Measurements from ENCODE around the gene PLLP. TPM values are rescaled to one million over a fixed set of nuclear protein-coding genes. Genes with fewer than 3 reads are reported as not detected.
A peak's percentile ranks its signal among the peaks of the same experiment; 100 is the strongest.

The PLLP gene
- total RNA-seq, 2 experiments from 2014 or later: not detected

DNA sequence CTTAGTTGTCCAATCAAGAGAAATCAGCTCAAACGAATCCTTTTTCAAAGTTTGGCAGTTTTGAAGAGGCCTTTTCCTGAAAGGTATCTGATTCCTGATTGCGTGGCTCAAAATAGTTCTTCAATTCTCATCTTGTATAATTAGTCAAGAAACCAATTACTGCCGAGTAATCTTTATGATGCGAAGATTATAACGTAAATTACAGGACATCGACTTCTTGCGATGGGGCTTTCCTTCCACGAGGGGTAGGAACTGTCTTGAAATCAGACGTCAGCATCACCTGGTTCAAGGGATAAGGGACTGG, 40.1 kb downstream of the PLLP start:
- intact Hi-C loops (cut with micrococcal nuclease): loop anchor here (1.0 to 5.0 kb wide), 5 partner anchors 33 to 202 kb away; partner anchors contain the start of genes CIAPIN1, COQ9, PSME3IP1 and RSPRY1
- POLR2A ChIA-PET: interaction anchor here (1.1 kb wide), 2 partner anchors 15 to 23 kb away, joined by 3 read pairs; no protein-coding TSS in a partner anchor

DNA sequence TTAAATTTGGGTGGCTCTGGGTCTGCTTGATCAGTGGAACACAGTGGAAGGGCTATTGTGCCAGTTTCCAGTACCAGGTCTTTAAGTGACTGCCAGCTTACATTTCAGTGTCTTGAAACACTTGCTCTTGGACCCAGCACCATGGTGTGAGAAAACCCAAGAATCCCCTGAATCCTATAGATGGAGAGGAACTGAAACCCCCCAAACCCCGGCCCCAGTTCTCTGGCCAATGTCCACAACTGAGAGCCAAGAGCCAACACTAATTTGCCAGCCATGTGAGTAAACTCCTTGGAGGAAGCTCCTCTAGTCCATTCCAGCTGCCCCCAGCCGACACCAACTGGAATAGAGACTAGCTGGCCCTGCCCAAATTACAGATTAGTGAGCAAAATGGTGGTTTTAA, 41.8 kb downstream of the PLLP start:
- intact Hi-C loops (cut with micrococcal nuclease): loop anchor here (5.0 kb wide), 1 partner anchor 35 kb away; no protein-coding TSS in a partner anchor
- Mint-ChIP-seq H3K27ac (no peak overlapping the region), H3K27me3 (no peaks in the 10 kb centered on the region), H3K4me1 (ENCODE audit: low read depth) (peaks cover 21% of the 10 kb centered on the region), H3K4me3 (no peak overlapping the region), H3K36me3 (peaks cover 14% of the 10 kb centered on the region), H3K9me3 (no peaks in the 10 kb centered on the region)
- ChIA-PET CTCF (interaction anchor here (0.9 kb wide), 1 partner anchor 149 kb away, joined by 3 read pairs; no protein-coding TSS in a partner anchor), POLR2A (no interaction called here)
- no peak for DNase-seq

More for the DNA sequence above, 40.1 kb downstream of the PLLP start:
- no peak for DNase-seq
- CTCF ChIA-PET: interaction anchor here (0.6 to 1.2 kb wide), 3 partner anchors 18 to 45 kb away, joined by 3 to 4 read pairs (median 3); no protein-coding TSS in a partner anchor
- Mint-ChIP-seq H3K4me3 (peak overlapping the region; percentile 89), H3K27me3 (no peaks in the 10 kb centered on the region), H3K9me3 (no peaks in the 10 kb centered on the region), H3K4me1 (ENCODE audit: low read depth) (peaks cover 16% of the 10 kb centered on the region), H3K36me3 (peaks cover 10% of the 10 kb centered on the region), H3K27ac (peak overlapping the region; percentile 88)

- Mint-ChIP-seq H3K9me3 (no peaks in the 10 kb centered on the region), H3K27me3 (no peaks in the 10 kb centered on the region), H3K4me3 (no peak overlapping the region), H3K4me1 (ENCODE audit: low read depth) (peaks cover 21% of the 10 kb centered on the region), H3K27ac (no peak overlapping the region), H3K36me3 (peaks cover 21% of the 10 kb centered on the region)
- intact Hi-C loops (cut with micrococcal nuclease): loop anchor here (5.0 kb wide), 1 partner anchor 36 kb away; no protein-coding TSS in a partner anchor
- ChIA-PET CTCF (no interaction called here), POLR2A (no interaction called here)
- DNase-seq: no peak
Observed at GRCh38 chr16:57240851-57241250, 43.6 kb downstream of the PLLP start.

- no peak for DNase-seq
- H3K4me1 Mint-ChIP-seq (ENCODE audit: low read depth): peaks cover 17% of the 10 kb centered on the region
- peak overlapping the region; percentile 19 for H3K27ac Mint-ChIP-seq
- intact Hi-C loops (cut with micrococcal nuclease): no loop called here
- ChIA-PET CTCF (no interaction called here), POLR2A (no interaction called here)
- no peaks in the 10 kb centered on the region for H3K9me3 Mint-ChIP-seq
- no peak overlapping the region for H3K4me3 Mint-ChIP-seq
- H3K27me3 Mint-ChIP-seq: no peaks in the 10 kb centered on the region
- H3K36me3 Mint-ChIP-seq: peaks cover 28% of the 10 kb centered on the region
Observed at GRCh38 chr16:57239107-57239506, 45.4 kb downstream of the PLLP start.

GRCh38 chr16:57238682-57239081, 45.8 kb downstream of the PLLP start:
- Mint-ChIP-seq H3K9me3 (no peaks in the 10 kb centered on the region), H3K4me3 (no peak overlapping the region), H3K27ac (peak overlapping the region; percentile 19), H3K27me3 (no peaks in the 10 kb centered on the region), H3K4me1 (ENCODE audit: low read depth) (peaks cover 14% of the 10 kb centered on the region), H3K36me3 (peaks cover 32% of the 10 kb centered on the region)
- no peak for DNase-seq
- POLR2A ChIA-PET: no interaction called here
- intact Hi-C loops (cut with micrococcal nuclease): no loop called here
- CTCF ChIA-PET: no interaction called here

DNA sequence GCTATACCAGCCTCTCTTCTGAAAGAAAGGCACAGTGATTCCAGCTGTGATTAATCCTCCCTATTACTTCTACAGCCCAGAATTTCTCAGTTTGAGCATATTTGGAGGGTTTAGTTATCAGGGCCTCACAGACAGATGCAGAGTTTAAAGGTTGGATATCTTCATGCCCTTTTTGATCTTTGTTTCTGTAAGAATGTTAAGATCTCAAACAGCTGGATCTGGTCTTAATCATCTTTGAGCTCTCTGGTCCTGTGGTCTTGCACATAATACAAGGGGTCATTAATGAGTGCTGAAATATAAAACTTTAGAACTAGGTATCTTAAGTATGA, 48.5 kb downstream of the PLLP start:
- ChIA-PET CTCF (interaction anchor here (1.2 to 1.4 kb wide), 2 partner anchors 10 to 181 kb away, joined by 3 read pairs; no protein-coding TSS in a partner anchor), POLR2A (no interaction called here)
- Mint-ChIP-seq H3K4me1 (ENCODE audit: low read depth) (peaks cover 12% of the 10 kb centered on the region), H3K36me3 (peaks cover 40% of the 10 kb centered on the region), H3K9me3 (no peaks in the 10 kb centered on the region), H3K27ac (peak overlapping the region; percentile 79), H3K4me3 (no peak overlapping the region), H3K27me3 (no peaks in the 10 kb centered on the region)
- DNase-seq: no peak
- intact Hi-C loops (cut with micrococcal nuclease): no loop called here

GRCh38 chr16:57235128-57236021, 49.1 kb downstream of the PLLP start:
- peak; percentile 75 for DNase-seq
- no peak overlapping the region for H3K4me3 Mint-ChIP-seq
- POLR2A ChIA-PET: interaction anchor here (0.7 kb wide), 1 partner anchor 290 kb away, joined by 3 read pairs; no protein-coding TSS in a partner anchor

GRCh38 chr16:57234707-57235092, 49.8 kb downstream of the PLLP start:
- DNase-seq: no peak
- Mint-ChIP-seq H3K27me3 (no peaks in the 10 kb centered on the region), H3K27ac (no peak overlapping the region), H3K4me3 (no peak overlapping the region), H3K4me1 (ENCODE audit: low read depth) (peaks cover 12% of the 10 kb centered on the region), H3K36me3 (peaks cover 49% of the 10 kb centered on the region), H3K9me3 (no peaks in the 10 kb centered on the region)
- POLR2A ChIA-PET: no interaction called here
- intact Hi-C loops (cut with micrococcal nuclease): no loop called here
- CTCF ChIA-PET: no interaction called here

More at GRCh38 chr16:57235128-57236021, 49.1 kb downstream of the PLLP start:
- intact Hi-C loops (cut with micrococcal nuclease): no loop called here
- H3K27ac Mint-ChIP-seq: peak overlapping the region; percentile 79
- peaks cover 46% of the 10 kb centered on the region for H3K36me3 Mint-ChIP-seq
- CTCF ChIA-PET: interaction anchor here (1.4 kb wide), 1 partner anchor 10 kb away, joined by 3 read pairs; no protein-coding TSS in a partner anchor
- no peaks in the 10 kb centered on the region for H3K9me3 Mint-ChIP-seq
- H3K4me1 Mint-ChIP-seq (ENCODE audit: low read depth): peaks cover 12% of the 10 kb centered on the region
- H3K27me3 Mint-ChIP-seq: no peaks in the 10 kb centered on the region

GRCh38 chr16:57233944-57234706, 50.3 kb downstream of the PLLP start:
- H3K27ac Mint-ChIP-seq: no peak overlapping the region
- no peak overlapping the region for H3K4me3 Mint-ChIP-seq
- POLR2A ChIA-PET: no interaction called here
- intact Hi-C loops (cut with micrococcal nuclease): no loop called here
- peaks cover 10% of the 10 kb centered on the region for H3K4me1 Mint-ChIP-seq (ENCODE audit: low read depth)
- H3K9me3 Mint-ChIP-seq: no peaks in the 10 kb centered on the region
- CTCF ChIA-PET: no interaction called here
- no peaks in the 10 kb centered on the region for H3K27me3 Mint-ChIP-seq
- peaks cover 45% of the 10 kb centered on the region for H3K36me3 Mint-ChIP-seq
- DNase-seq: no peak

DNA sequence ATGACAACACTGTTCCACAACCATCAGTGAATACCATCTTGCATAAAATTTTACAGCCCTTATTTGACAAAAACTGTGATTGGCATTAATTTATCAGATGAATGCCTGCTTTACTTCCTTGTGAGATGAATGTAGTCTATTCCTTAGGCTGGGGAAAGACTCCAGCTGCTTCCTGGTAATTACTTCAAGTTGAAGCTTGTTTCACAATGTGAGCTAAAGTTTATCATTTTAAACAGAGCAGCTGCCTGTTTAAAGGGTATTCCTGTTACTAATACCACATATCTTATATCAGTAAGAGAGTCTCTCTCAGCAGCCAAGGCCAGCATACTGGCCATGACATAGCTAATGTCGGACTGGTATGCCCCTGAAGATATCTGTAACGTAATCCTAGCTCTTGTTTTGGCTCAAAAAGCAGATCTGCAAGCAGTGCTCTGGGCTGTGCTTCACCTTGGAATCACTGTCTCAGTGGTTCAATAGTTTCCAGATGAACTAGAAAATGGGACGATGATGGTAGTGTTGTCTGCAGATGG, 52.6 kb downstream of the PLLP start:
- peaks cover 7% of the 10 kb centered on the region for H3K4me1 Mint-ChIP-seq (ENCODE audit: low read depth)
- POLR2A ChIA-PET: no interaction called here
- CTCF ChIA-PET: no interaction called here
- H3K27ac Mint-ChIP-seq: no peak overlapping the region
- intact Hi-C loops (cut with micrococcal nuclease): no loop called here
- peaks cover 41% of the 10 kb centered on the region for H3K36me3 Mint-ChIP-seq
- no peaks in the 10 kb centered on the region for H3K27me3 Mint-ChIP-seq
- DNase-seq: no peak
- no peak overlapping the region for H3K4me3 Mint-ChIP-seq
- H3K9me3 Mint-ChIP-seq: no peaks in the 10 kb centered on the region

- H3K27ac Mint-ChIP-seq: no peak overlapping the region
- POLR2A ChIA-PET: no interaction called here
- no peaks in the 10 kb centered on the region for H3K4me1 Mint-ChIP-seq (ENCODE audit: low read depth)
- CTCF ChIA-PET: no interaction called here
- intact Hi-C loops (cut with micrococcal nuclease): no loop called here
- no peak for DNase-seq
- no peaks in the 10 kb centered on the region for H3K27me3 Mint-ChIP-seq
- H3K4me3 Mint-ChIP-seq: no peak overlapping the region
- H3K36me3 Mint-ChIP-seq: peaks cover 33% of the 10 kb centered on the region
- H3K9me3 Mint-ChIP-seq: no peaks in the 10 kb centered on the region
Observed at GRCh38 chr16:57229079-57229478, 55.4 kb downstream of the PLLP start.
